K562 (cell line): ENCODE data around the gene IQCN.

Source experiments
- ARID2 ChIP-seq: fragments of 450-650 bp; IDR thresholded peaks from 2 replicates; pipeline ENCODE4 v1.6.1; 2017; ENCODE audit warnings: antibody characterized with exemption, mild to moderate bottlenecking
- BCL6 ChIP-seq: fragments of 250-450 bp; sonication (Bioruptor Pico); IDR thresholded peaks from 2 replicates; pipeline ENCODE4 v1.4.0; 2020
- CTCF ChIP-seq, 3 experiments: IDR thresholded peaks in 2 of 3; conservative IDR thresholded peaks in 1 of 3; 2 replicates each; pipeline ENCODE4 v1.5.1; 2011 to 2012; ENCODE audit warnings: low read length in 3 of 3, mild to moderate bottlenecking in 3 of 3, control low read depth in 2 of 3, improper control_type of control experiment in 1 of 3, inconsistent platforms in 1 of 3, low read depth in 1 of 3, mixed read lengths in 1 of 3, moderate library complexity in 1 of 3; ENCODE audit not compliant: insufficient read depth in 2 of 3
- HDAC8 ChIP-seq: fragments of 450-650 bp; IDR thresholded peaks from 2 replicates; pipeline ENCODE4 v1.6.1; 2016; ENCODE audit warnings: mild to moderate bottlenecking, missing genetic modification characterization, moderate library complexity, missing compliant biosample characterization
- JUN ChIP-seq, 2 experiments: sonication (generic) in 1 of 2; formaldehyde crosslinking in 1 of 2; IDR thresholded peaks; 2 replicates each; pipeline versions ENCODE4 v1.6.1 to v1.8.0; 2012 to 2022; ENCODE audit warnings: borderline replicate concordance in 2 of 2, mild to moderate bottlenecking in 2 of 2, improper control_type of control experiment in 1 of 2, low read depth in 1 of 2, low read length in 1 of 2, missing genetic modification reagents in 1 of 2
- POLR2A ChIP-seq: fragments of 450-650 bp; conservative IDR thresholded peaks from 2 replicates; pipeline ENCODE4 v1.6.1; 2016
- POLR2G ChIP-seq: fragments of 200-400 bp; formaldehyde crosslinking; IDR thresholded peaks from 2 replicates; pipeline ENCODE4 v1.6.1; 2017; ENCODE audit warnings: low read depth, mild to moderate bottlenecking, antibody characterized with exemption, low read length, moderate library complexity
- TF ChIP-seq, protein P1 (sequence below): conservative IDR thresholded peaks from 2 replicates; pipeline ENCODE4 v1.6.1; 2011; ENCODE audit warnings: low read depth, mild to moderate bottlenecking, low read length; ENCODE audit not compliant: control insufficient read depth

DNA sequence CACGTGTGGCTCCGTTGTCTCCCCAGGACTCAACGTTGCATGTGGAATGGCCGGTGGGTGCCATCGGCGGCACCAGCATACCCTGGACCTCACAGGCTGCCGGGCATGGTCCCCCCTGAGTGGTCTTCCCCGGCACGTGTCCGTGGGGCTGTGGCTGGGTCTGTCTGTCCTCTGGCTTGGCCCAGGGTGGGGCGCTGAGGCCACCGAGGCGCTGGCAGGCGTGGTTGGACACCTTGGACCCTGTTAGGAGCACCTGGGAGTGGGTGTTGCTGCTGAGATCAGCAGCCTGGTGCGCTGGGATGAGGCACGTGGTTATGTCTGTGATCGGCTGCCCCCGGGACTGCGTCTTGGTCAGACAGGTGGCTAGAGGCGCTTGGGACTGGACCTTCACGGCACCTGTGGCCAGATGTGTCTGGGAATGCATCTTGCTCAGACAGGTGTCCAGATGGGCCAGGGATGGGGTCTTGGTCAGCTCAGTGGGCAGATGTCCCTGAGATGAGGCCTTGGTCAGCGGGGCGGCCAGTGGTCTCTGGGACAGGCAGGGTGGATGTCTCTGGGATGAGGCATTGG is 9.2 kb downstream of the IQCN start:
- TF ChIP-seq POLR2A (no peak), JUN (IDR thresholded peaks at IDR 0.05; ENCODE audit: borderline replicate concordance, low read depth, low read length) (no peak), JUN (CRISPR knock-in tag; IDR thresholded peaks at IDR 0.05; ENCODE audit: borderline replicate concordance) (no peak), CTCF (IDR thresholded peaks at IDR 0.05 in 2 of 3, conservative IDR thresholded peaks at IDR 0.05 in 1 of 3; ENCODE audit: insufficient read depth in 2 of 3, low read depth in 1 of 3, low read length in 3 of 3) (no peak), POLR2G (no peak), ARID2 (no peak), BCL6 (CRISPR knock-in tag) (no peak), HDAC8 (tag) (no peak)
- TF ChIP-seq, protein P1, sequence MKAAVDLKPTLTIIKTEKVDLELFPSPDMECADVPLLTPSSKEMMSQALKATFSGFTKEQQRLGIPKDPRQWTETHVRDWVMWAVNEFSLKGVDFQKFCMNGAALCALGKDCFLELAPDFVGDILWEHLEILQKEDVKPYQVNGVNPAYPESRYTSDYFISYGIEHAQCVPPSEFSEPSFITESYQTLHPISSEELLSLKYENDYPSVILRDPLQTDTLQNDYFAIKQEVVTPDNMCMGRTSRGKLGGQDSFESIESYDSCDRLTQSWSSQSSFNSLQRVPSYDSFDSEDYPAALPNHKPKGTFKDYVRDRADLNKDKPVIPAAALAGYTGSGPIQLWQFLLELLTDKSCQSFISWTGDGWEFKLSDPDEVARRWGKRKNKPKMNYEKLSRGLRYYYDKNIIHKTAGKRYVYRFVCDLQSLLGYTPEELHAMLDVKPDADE, result no peak
